ENCODE data around the gene HYAL3. TPM values are rescaled to one million over a fixed set of nuclear protein-coding genes. Genes with fewer than 3 reads are reported as not detected.

The HYAL3 gene
- total and polyA plus RNA-seq, 2 of the 13 experiments (the other 11 are each of a cell fraction or from before 2014, with no cell fraction given): 5.5 to 10.4 TPM

GRCh38 chr3:50321336-50322114 lies 22.3 kb upstream of the HYAL3 start (continued):
- TF ChIP-seq NR2C2 (CRISPR knock-in tag; IDR thresholded peaks at IDR 0.05; ENCODE audit: borderline replicate concordance): no peak
- TF ChIP-seq ZNF546 (CRISPR knock-in tag; conservative IDR thresholded peaks at IDR 0.05): no peak; the same call in 1 of the 2 replicates
- TF ChIP-seq ZFP36L1 (CRISPR knock-in tag; IDR thresholded peaks at IDR 0.05): no peak
- peak; percentile 50 for TF ChIP-seq ZEB1 (IDR thresholded peaks at IDR 0.05; ENCODE audit: insufficient replicate concordance, low read depth)
- TF ChIP-seq KDM3A (CRISPR knock-in tag; IDR thresholded peaks at IDR 0.05; ENCODE audit: low read depth): no peak; the same call in 1 of the 2 replicates
- TF ChIP-seq HHEX (CRISPR knock-in tag; IDR thresholded peaks at IDR 0.05): no peak
- peak; percentile 52 for TF ChIP-seq HOXA3 (CRISPR knock-in tag; IDR thresholded peaks at IDR 0.05)
- peak; percentile 58; the same call in 1 of the 2 replicates for TF ChIP-seq SAP130 (CRISPR knock-in tag; IDR thresholded peaks at IDR 0.05; ENCODE audit: low read depth)
- TF ChIP-seq NFKBIZ (CRISPR knock-in tag; IDR thresholded peaks at IDR 0.05): peak; percentile 16; the same call in 1 of the 2 replicates
- TF ChIP-seq SAFB2 (CRISPR knock-in tag; IDR thresholded peaks at IDR 0.05; ENCODE audit: borderline replicate concordance, low read depth): 0 out of 2 replicates have a peak, but pooled peaks have one; percentile 71
- TF ChIP-seq, protein P1, sequence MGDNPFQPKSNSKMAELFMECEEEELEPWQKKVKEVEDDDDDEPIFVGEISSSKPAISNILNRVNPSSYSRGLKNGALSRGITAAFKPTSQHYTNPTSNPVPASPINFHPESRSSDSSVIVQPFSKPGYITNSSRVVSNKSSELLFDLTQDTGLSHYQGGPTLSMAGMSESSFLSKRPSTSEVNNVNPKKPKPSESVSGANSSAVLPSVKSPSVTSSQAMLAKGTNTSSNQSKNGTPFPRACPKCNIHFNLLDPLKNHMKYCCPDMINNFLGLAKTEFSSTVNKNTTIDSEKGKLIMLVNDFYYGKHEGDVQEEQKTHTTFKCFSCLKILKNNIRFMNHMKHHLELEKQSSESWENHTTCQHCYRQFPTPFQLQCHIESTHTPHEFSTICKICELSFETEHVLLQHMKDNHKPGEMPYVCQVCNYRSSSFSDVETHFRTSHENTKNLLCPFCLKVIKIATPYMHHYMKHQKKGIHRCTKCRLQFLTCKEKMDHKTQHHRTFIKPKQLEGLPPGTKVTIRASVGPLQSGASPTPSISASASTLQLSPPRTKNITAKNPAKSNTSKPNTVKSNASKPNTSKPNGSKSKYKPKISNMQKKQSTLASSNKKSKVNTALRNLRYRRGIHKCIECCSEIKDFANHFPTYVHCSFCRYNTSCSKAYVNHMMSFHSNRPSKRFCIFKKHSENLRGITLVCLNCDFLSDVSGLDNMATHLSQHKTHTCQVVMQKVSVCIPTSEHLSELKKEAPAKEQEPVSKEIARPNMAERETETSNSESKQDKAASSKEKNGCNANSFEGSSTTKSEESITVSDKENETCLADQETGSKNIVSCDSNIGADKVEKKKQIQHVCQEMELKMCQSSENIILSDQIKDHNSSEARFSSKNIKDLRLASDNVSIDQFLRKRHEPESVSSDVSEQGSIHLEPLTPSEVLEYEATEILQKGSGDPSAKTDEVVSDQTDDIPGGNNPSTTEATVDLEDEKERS (CRISPR knock-in tag; IDR thresholded peaks at IDR 0.05): 0 out of 2 replicates have a peak, but pooled peaks have one; percentile 72
- TF ChIP-seq ZFYVE20 (CRISPR knock-in tag; IDR thresholded peaks at IDR 0.05; ENCODE audit: borderline replicate concordance, low read depth): peak; percentile 57; the same call in 1 of the 2 replicates
- TF ChIP-seq FOXM1 (CRISPR knock-in tag; IDR thresholded peaks at IDR 0.05): no peak
- no peak for TF ChIP-seq TOPORS (CRISPR knock-in tag; IDR thresholded peaks at IDR 0.05)
- TF ChIP-seq EEA1 (CRISPR knock-in tag; IDR thresholded peaks at IDR 0.05; ENCODE audit: borderline replicate concordance): no peak
- TF ChIP-seq FOSL1 (CRISPR knock-in tag; IDR thresholded peaks at IDR 0.05; ENCODE audit: borderline replicate concordance): no peak
- TF ChIP-seq, protein P2, sequence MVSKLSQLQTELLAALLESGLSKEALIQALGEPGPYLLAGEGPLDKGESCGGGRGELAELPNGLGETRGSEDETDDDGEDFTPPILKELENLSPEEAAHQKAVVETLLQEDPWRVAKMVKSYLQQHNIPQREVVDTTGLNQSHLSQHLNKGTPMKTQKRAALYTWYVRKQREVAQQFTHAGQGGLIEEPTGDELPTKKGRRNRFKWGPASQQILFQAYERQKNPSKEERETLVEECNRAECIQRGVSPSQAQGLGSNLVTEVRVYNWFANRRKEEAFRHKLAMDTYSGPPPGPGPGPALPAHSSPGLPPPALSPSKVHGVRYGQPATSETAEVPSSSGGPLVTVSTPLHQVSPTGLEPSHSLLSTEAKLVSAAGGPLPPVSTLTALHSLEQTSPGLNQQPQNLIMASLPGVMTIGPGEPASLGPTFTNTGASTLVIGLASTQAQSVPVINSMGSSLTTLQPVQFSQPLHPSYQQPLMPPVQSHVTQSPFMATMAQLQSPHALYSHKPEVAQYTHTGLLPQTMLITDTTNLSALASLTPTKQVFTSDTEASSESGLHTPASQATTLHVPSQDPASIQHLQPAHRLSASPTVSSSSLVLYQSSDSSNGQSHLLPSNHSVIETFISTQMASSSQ (IDR thresholded peaks at IDR 0.05; ENCODE audit: low read depth): no peak; the same call in 1 of the 2 replicates
- TF ChIP-seq, protein P2 (CRISPR knock-in tag; IDR thresholded peaks at IDR 0.05; ENCODE audit: borderline replicate concordance): peak; percentile 42; the same call in 1 of the 2 replicates
- no peak for TF ChIP-seq ZNF121 (CRISPR knock-in tag; IDR thresholded peaks at IDR 0.05)
- no peak for TF ChIP-seq SNAPC2 (CRISPR knock-in tag; IDR thresholded peaks at IDR 0.05)
- no peak for TF ChIP-seq CEBPG (CRISPR knock-in tag; IDR thresholded peaks at IDR 0.05)
- peak; percentile 67; the same call in 1 of the 2 replicates for TF ChIP-seq HIC2 (CRISPR knock-in tag; IDR thresholded peaks at IDR 0.05; ENCODE audit: low read depth)
